Neural progenitor cell (in vitro differentiated cells): ENCODE measurements around the gene ZFPL1.

Experiments used
- EZH2 ChIP-seq: fragments of 200-600 bp; sonication (generic); IDR thresholded peaks from 2 replicates; pipeline ENCODE4 v1.6.1; 2017; ENCODE audit warnings: antibody characterized with exemption, mild to moderate bottlenecking, moderate library complexity
- EZH2phosphoT487 ChIP-seq: fragments of 200-600 bp; sonication (generic); IDR thresholded peaks from 2 replicates; pipeline ENCODE4 v1.6.1; 2017; ENCODE audit warnings: antibody characterized with exemption
- TF ChIP-seq, protein P1 (sequence below): fragments of 200-600 bp; sonication (generic); IDR thresholded peaks from 2 replicates; pipeline ENCODE4 v1.5.1; 2017; ENCODE audit warnings: antibody characterized with exemption, mild to moderate bottlenecking

DNA sequence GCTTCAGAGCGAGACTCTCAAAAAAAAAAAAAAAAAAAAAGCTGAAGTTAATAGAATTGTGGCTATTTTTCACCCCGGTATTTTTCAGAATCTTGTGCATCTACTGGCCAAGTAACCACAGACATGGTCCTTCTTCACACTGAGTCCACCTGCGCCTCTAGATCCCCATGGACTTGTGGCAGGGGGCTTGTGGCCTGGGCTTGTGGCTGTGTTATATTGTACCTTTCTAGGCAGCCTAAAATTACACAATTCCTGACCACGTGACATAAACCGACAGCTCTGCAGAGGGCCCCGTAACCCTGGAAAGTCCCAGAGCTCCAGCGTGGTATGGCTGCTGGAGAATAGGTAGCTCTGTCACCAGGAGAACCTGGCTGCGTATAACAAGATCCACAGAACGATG lies 14.8 kb upstream of the ZFPL1 start:
- TF ChIP-seq EZH2phosphoT487 (no peak), EZH2 (no peak)
- TF ChIP-seq, protein P1, sequence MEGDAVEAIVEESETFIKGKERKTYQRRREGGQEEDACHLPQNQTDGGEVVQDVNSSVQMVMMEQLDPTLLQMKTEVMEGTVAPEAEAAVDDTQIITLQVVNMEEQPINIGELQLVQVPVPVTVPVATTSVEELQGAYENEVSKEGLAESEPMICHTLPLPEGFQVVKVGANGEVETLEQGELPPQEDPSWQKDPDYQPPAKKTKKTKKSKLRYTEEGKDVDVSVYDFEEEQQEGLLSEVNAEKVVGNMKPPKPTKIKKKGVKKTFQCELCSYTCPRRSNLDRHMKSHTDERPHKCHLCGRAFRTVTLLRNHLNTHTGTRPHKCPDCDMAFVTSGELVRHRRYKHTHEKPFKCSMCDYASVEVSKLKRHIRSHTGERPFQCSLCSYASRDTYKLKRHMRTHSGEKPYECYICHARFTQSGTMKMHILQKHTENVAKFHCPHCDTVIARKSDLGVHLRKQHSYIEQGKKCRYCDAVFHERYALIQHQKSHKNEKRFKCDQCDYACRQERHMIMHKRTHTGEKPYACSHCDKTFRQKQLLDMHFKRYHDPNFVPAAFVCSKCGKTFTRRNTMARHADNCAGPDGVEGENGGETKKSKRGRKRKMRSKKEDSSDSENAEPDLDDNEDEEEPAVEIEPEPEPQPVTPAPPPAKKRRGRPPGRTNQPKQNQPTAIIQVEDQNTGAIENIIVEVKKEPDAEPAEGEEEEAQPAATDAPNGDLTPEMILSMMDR = no peak
